HuH-7 (cell line): ENCODE results near the gene BPIFB2.
A peak's percentile ranks its signal among the peaks of the same experiment; 100 is the strongest.

Experiments
- DNase-seq: peaks from one replicate; pipeline ENCODE4 v3.0.0; 2011; ENCODE audit warnings: low spot score

The BPIFB2 gene

DNA sequence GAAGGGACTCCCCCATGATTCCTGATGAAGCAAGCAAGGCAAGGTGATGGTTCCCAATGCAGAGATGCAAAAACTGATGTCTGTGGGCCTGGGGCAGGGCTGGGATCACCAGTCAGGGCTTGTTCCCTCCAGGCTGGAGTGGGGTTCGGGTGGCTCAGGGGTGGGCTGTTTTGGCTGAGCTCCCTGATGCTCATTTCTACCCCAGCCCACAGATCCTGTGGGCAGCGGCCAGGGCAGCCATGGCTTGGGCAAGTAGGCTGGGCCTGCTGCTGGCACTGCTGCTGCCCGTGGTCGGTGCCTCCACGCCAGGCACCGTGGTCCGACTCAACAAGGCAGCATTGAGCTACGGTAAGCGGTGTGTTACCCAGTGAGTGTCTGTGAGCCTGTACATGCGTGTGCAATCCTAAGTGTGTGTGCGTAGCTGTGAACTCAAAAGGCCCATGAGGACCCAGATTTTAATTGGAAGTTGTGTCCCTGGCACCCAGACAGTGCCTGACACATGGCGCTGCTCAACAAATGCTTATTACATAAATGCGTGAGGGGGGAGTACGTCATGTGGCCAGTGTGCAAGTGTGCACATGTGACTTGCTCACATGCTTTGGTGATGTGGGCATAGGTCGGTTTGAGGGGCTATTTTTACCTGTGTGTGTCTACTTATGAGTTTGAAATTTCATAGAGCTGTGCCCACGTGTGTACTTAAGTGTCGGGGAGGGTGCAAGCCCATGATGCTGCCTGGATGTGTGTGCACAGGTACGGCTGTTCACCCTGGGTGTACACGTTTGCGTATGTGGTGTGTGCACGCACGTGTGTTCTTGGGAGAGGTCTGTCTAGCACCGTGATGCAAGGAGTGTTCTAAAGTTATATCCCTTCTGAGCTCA, 1.1 kb downstream of the BPIFB2 start:
- DNase-seq, result no peak

DNA sequence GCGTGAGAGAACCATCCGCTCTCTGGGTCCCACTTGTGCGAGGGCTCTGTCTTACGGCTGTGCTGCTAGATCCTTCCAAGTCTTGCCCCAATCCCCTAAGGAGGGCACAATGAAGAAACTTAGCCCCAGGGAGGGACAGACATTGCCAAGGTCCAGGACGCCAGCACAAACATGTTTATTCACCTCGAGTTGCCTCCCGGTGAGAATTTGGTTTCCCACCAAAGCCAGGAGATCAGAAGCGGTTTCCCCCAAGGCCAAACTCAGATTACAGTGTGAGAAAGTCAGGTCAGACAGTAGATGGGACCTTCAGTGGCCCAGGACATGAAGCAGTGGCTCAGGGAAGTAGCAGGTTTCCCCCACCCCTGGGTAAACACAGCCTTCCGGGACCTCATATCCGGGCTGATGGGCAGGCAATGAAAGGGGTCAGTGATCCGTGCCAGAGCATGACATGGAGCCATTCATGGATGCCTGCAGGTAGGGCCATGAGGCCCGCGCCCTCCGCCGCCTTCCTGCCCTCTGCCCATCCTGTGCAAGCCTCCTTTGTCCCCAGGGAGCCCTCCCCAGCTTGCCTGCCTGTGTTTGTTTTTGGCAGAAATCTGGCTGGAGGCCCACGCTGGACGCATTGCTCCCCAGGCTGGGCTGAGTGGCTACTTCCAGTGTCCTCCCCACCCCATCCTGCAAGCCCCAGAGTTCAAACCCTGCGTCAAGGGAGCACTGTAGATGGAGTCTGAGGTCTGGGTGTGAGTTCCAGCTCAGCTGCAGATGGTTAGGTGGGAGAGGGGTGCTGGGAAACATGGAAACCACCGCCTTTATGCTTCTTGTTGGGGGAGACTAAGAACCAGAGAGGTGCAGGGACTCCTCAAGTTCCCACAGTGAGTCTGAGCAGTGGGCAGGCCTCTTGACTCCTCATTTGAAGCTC, 2.0 kb downstream of the BPIFB2 start:
- peak; percentile 52 for DNase-seq

DNA sequence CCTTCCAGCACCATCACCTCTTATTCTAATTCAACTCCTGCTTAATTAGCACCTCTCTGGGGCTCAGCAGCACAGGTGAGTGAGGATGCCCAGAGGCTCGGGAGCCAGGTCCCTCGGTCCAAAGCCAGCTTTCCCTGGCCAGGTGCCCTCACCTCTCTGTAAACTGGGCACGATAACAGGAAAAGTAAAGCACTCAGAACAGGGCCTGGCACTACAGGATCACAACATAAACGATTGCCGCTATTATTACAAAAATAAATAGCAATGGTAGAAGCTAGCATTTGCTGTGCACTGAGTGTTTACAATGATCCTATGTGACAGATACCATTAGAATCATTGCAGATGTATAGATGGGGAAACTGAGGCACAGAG, 2.6 kb downstream of the BPIFB2 start:
- DNase-seq, result no peak

DNA sequence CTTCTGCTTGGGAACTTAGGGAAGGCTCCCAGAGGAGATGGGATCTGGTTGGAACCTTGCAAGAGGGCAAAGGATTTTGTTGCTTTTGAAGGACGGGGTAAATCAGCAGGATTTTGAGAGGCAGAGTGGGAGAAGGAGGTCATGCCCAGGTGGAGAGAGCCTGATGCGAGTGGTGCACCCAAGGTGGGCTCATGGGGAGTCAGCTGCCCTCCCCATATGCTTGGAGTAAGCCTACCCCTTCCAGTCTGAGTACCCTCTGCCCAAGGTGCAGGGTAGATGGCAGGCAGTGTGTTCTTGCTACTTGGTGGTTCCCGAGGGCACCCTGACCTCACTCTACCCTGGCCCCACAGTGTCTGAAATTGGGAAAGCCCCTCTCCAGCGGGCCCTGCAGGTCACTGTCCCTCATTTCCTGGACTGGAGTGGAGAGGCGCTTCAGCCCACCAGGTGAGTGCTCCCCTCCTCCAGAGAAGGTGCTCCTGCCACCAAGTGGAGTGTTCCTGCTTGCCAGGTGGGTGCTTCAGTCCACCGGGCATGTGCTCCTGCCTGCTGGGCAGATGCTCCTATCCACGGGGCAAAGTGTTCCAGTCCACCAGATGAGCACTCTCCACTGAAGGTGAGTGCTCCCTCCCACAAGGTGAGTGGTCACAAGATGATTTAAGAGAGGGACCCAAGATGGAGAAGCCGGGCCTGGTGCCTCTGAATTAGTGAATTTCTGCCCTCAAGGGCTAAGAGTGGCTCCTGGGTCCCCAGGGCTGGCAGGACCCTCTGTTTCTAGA, 3.4 kb downstream of the BPIFB2 start:
- no peak for DNase-seq

DNA sequence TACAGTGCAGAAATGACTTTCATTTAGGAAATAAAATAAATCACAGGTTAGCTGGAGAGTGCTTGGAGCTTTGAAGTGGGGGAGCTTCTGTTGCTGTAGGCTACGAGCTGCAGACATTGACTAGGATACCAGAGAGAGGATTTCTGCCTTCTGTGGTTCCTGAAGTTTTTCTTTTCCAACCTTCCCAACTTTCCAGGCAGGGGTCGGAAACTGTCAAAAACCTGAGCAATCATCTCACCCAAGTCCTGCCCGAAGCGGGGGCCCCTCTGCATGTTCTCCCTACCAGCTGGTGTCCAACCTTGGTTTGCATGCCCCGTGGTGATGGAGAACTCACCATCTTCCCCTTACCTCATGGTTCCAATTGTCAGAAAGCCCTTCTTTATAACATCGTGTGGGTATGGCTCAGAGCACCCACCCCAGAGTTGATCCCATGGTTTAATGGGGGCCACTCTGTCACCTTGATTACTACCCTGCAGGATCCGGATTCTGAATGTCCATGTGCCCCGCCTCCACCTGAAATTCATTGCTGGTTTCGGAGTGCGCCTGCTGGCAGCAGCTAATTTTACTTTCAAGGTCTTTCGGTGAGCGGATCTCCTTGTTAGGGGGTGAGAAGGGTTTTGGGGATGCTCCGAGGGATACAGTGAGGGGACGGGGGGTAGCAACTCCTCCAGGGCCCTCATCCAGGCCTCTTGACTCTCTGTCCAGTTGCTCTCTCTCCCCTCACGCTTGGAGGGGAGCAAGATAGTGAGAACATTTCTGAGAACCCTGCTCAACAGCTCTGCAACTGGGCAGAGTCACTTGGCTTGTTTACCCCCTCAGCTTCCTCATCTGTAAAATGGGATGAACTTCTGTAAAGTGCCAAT, 5.1 kb downstream of the BPIFB2 start:
- DNase-seq, result no peak

GRCh38 chr20:33013701-33014326, 6.3 kb downstream of the BPIFB2 start:
- no peak for DNase-seq

GRCh38 chr20:33014336-33015113, 7.0 kb downstream of the BPIFB2 start:
- no peak for DNase-seq

- DNase-seq, result no peak
Measured at GRCh38 chr20:33015114-33015484, 7.6 kb downstream of the BPIFB2 start.

GRCh38 chr20:33015700-33016580, 8.4 kb downstream of the BPIFB2 start:
- DNase-seq, result no peak

DNA sequence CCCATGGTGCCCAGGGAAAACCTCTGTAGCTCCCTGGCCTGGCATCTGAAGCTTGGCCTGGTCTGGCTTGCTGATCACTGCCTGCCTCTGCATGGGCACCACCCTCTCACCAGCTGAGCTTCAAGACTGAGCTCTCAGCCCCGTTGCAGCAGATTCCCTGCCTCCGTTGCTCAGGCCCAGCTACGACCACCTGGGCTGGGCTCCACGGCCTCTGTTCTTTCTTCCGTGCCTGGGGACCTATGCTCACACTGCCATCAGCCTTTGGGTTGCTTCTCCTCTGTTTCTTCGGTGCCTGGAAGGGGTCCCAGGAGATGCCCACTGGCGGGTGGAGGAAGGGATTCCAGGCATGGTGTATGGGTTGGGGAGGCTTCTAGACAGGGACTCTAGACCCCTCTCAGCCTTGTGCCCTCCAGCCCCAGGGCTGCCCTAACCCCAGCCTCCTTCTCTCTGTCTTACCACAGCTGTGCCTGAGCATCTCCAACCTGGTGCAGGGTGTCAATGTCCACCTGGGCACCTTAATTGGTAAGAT, 9.1 kb downstream of the BPIFB2 start:
- no peak for DNase-seq

- no peak for DNase-seq
Measured at GRCh38 chr20:33017542-33017941, 10.0 kb downstream of the BPIFB2 start.

GRCh38 chr20:33018169-33018931, 10.8 kb downstream of the BPIFB2 start:
- no peak for DNase-seq

GRCh38 chr20:33019465-33020277, 12.2 kb downstream of the BPIFB2 start:
- DNase-seq, result no peak

DNA sequence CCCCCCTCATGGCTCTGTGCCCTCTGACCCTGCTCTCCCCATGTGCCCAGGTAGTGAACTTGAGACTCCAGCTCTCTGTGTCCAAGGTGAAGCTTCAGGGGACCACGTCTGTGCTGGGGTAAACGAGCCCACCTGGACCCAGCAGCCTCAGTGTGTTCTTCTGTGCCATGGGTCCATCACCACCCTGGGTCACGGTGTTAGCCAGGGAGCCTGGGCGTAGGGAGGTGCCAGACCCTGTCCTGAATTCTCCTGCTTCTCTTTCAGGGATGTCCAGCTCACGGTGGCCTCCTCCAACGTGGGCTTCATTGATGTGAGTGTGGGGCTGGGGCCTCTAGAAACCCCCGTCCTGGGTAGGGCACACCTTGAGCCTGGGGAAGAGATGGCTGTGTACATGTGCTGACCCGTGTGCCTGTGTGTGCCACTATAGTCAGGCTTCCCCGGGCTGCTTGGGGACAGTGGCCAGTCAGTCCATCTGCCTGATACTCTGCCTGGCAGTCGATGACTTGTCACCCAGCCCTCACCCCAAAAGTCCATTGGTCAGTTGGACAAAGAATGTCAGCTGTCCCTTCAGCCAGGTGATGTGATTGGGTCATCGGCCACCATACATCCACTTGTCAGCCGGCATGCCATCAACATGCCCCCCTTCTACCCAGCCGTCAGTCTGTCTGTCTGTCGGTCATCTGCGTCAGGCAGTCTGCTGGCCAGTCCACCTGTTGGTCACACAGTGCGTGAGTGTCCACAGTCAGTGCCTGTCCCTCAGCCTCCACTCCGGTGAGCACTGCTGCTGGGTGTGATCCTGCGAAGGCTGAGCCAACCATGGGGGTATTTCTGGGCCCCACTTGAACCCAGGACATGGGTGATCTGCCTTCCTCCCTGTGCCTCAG, 13.0 kb downstream of the BPIFB2 start:
- DNase-seq, result no peak

- DNase-seq, result no peak
Measured at GRCh38 chr20:33021879-33022278, 14.4 kb downstream of the BPIFB2 start.

DNA sequence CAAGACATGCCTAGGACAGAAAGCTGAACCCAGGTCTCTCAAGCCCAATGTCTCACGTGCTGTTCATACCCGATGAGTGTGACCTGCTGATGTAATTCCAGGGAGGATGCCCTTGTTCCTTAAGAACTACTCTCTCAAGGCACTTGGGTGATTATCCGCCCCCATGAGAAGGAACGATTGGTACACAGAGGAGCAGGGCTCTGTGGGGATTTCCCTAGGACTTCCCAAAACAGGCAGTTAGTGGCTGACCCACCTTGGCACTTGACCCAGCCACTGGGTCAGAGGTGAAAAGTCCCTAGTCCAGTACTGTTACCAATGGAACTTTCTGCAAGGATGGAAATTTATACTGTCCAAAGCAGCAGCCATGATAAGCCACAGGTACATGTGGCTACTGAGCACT, 14.8 kb downstream of the BPIFB2 start:
- DNase-seq, result no peak
